GM21515 (cell line): ENCODE results near the gene SLC43A3.
A peak's percentile ranks its signal among the peaks of the same experiment; 100 is the strongest.

Source experiments
- ATAC-seq: cut with Tn5 transposase; IDR thresholded peaks from one replicate; pipeline ENCODE4 v1.9.1; 2021; ENCODE audit not compliant: unreplicated experiment

Gene SLC43A3

DNA sequence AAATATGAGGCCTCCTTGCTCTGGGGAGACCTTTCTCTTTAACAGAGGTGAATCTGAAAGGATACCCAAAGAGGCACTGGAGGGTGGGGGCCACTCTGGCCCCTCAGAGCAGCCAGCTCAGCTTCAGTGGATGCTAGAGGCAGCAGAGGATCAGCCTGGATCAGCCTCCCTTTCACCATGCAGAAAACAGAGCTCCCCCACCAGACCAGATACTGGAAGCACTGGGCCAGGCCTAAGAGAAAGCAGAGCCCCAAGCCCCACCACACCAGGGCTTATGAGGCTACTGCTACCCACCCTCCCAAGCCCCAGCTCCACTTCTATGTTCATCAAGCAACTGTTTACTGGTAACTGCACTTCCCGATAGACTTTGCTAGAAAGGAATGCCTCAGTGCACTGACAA lies 4.0 kb upstream of the SLC43A3 start:
- no peak for ATAC-seq

DNA sequence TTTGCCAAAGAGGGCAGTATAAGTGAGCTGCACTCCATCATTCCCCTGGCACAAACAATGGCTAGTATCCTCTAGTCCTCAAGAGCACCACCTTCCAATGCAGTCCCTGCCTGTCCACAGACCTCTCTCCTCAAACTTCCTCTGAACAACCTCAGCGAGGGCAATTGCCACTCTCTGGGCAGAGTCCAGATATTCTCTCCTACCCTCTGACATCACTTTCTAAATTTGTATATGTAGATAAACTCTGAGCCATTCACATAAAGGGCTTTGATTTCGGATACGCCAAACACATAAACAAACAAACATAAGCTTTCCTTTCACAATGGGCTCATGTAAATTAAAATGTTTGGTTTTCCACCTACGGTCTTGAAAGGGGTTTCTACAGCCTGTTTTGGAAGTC lies 3.0 kb upstream of the SLC43A3 start:
- no peak for ATAC-seq

DNA sequence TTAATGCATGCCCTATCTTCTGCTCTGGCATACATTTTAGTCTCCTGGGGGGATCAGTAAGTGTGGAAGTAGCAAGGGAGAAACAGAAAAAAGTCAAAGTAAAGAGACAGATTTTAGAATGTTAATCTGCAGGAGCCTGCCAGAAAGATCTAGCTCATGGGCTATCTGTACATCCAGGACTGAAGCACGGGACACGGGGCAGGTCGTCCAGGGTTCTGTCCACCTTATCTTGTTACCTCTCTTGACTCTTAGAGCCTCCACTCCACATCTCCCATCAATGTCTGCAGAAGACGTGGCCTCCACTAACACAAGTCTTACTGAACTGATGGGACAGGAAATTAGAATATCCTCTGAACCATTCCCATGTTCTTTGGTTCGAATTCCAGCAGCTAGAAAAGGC lies 1.7 kb upstream of the SLC43A3 start:
- ATAC-seq, result no peak

DNA sequence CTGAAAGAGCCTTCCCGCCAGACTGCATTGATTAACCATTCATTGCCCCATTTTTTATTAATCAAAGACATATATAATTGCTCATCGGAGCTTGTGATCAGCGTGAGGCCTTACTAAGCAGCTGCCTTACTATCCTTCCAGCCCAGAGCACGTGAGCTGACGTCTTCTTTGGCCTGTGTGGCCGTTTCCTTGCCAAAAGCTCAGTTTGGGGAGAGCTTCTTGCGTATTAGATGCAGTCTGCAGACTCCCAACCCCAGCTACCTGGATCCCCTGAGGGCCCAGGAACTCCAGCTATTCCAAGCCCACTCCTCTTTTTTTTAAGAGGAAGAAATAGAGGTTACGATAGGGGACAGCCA lies 784 bp upstream of the SLC43A3 start:
- no peak for ATAC-seq

DNA sequence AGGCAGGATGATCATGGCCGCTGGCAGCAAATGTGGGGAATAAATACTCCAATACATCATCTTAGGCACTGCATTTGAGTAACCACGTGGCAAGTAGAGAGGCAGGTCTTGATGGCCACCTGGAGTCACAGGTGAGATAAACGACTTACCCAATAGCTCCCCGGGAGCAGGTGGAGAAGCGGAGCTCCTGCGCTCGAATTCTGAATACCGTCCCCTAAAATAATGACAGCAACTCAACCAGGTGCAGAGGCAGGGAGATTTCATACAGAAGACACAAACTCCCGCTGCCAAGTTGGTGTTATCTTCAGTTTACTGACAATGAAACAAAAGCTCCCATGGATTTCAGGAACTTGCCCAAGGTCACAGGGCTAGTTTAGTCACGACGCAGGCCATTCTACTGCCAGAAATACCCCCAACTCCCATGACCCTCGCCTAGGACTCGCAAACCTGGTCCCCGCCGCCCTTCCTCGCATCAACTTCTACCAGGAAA lies 437 bp downstream of the SLC43A3 start:
- ATAC-seq, result no peak

DNA sequence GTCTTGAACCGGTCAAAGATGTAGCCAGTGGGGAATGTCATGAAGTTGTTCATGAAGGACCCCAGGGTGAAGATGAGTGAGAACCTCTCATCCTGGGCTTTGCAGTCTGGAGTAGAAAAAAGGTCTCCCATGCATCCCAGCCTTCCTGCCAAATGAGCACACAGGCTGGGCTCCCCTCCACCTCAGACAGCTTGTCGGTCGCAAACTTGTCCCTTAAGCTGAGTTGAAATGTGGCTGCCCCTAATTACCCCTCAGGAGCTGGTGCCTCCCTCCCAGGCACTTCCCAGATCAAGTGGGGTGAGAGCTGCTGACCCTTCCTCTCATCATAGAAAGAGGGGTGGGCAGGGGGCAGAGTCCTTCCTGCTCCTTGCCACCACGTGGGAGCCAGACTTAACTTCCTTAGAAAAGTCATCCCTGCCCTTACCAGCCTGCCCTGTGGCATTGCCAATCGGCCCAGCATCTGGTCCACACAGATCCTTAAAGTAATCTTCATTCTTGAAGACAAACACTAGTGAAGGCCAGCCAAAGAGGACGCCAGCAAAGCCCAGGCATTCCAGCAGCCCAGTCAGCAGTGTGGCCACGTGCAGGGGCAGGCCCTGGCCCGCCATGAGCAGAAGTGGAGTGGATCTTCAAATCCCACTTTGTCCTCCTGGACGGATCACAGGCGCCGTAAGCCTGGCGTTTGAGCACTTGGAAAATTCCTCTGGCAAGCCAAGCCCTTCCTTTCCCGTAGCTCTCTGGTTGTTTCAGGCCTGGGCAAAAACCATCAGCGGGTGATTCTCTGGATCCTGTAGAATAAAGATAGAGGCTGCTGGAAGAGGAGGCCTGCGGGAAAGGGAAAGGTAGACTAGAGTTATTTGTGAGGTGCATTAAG lies 1.1 kb downstream of the SLC43A3 start:
- ATAC-seq, result no peak

DNA sequence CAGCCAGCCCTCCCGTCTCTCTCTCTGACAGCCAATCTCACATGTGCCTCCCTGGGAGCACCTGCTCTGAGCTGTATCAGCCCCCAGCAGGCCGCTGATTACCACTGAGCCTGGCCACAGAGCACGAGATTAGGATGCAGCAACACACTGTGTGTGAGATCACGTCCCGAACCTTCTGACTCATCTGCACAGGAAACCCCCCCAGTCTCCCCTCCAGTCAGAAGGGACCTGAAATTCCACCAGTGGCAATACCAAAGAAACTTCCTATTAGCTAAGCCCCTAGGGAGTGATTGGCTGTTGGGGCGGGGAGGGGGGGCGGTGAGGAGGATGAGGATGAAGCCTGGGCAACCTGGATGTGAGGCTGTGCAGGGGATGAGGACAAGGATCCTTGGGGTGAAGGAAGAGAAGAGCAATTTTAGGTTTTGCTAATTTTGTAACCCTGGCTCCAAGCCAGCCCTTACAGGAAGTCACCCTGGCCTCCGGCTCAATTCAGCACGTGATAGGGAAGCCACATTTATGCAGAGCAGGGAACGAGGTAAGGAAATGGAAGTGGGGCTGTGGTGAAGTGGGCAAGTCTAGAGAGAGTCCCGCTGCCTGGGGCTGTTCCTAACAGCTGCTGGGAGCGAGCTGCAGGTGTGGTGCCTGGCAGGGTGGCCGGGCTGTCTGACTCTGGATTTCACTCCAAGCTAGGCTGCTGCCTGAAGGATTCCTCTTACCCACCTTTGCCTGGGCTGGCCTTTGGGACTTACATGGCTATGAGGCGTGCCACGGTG lies 1.9 kb downstream of the SLC43A3 start:
- ATAC-seq, result peak; percentile 83

DNA sequence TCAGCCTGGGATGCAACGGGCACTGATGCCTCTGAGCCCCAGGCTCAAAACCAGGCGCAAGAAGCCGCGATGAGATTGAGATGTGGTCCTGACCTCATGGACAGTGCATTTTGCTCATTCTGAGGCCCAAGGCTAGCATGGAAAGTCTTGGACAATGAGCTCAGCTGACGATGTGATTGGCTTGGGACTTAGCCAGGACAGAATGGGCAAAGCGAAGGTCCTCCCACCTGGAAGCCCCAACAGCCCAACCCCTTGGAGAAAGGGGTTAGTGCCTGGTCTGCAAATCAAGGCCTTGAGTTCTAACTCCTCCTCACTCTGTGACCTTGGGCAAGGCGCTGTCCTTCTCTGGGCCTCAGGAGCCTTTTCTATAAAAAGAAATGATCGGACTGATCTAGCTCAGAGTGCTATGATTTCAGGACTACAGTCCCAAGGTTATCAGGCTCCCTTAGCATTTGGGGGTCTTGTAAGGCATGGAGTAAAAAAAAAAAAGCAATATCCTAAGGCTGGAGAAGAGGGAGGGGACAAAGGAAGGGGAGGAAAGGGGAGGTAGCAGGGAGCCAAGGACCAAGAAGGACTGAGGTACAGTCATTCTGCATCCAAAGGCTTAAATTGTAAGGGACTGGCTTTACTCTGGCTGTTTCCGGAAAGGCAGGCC lies 2.7 kb downstream of the SLC43A3 start:
- ATAC-seq, result no peak

DNA sequence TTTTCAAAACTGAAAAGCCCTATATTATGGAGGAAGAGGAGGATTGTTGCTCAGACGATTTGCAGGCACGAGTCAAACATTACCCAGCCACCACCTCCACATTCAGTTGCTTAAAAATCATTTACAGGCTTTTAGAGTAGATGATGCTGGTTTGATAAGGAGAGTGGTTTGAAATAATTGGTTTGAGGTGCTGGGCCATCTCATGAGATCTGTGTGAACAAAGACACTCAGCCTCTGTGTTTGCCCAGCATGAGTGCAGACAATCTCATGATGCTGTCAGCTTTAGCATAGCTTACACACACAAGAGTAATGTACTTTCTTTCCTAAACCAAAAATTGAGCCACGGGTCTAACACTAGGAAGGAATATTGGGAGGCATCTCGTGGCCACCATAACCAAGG lies 4.3 kb downstream of the SLC43A3 start:
- no peak for ATAC-seq

DNA sequence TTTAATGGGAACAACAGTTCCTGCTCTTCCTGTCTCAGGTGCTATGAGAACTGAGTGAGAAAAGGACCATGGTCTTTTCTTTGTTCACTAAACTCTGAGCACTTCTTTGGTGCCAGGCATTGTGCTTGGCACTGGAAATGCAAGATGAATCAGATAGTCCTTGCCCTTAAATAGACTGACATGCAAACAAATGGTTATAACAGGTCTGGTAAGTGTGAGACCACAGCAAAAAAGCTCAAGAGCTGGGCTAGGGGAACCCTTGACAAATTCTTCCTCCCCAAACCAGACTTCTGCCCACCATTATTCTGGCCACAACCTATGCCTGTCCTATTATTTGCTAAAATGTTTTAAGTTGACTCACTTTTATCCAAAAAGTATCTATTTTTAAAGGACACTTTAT lies 5.1 kb downstream of the SLC43A3 start:
- ATAC-seq, result no peak

DNA sequence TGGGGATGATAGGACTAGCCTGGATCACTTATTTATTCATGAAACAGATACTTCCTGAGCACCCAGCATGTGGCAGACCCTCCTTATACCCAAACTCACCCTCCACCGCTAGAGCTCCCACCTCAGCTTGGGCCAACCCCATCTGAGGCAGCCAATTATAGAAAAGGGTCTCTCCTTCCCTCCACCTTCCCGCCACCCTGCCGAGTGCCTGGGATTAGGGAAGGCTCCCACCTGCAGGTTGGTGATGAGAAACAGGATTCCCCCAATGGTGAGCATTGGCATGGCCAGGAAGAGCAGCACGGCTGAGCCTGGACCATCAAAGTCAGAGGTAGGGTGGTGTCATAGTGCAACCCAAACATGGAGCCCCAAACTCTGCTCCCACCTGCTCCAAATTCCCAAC lies 5.9 kb downstream of the SLC43A3 start:
- ATAC-seq, result no peak

DNA sequence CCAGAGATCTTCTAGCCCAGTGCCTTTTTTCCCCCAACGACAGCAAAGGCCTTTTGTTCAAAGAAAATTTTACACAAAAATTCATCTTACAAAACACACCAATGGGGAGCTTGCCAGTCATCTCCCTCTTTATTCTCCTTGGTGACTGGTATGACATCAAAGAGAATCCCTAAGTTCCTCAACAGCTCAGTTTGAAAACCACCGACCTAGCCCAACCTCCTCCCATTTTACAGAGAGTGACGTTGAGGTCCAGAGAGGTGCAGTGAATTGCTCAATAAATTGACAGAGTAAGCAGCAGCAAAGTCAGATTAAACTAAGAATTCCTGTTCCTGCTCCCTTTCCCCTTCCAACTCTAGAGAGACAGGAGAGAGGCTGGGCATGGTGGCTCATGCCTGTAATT lies 7.8 kb downstream of the SLC43A3 start:
- no peak for ATAC-seq

DNA sequence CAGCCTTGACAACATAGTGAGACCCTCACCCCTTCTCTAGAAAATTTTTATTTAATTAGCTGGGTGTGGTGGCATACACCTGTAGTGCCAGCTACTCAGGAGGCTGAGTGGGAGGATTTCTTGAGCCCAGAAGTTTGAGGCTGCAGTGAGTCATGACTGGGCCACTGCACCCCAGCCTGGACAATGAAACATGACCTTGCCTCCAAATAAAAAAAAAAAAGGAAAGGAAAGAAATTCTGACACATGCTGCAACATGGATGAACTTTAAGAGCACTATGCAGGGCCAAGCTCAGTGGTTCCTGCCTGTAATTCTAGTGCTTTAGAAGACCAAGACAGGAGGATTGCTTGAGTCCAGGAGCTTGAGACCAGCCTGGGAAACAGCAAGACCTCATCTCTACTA lies 8.8 kb downstream of the SLC43A3 start:
- no peak for ATAC-seq

DNA sequence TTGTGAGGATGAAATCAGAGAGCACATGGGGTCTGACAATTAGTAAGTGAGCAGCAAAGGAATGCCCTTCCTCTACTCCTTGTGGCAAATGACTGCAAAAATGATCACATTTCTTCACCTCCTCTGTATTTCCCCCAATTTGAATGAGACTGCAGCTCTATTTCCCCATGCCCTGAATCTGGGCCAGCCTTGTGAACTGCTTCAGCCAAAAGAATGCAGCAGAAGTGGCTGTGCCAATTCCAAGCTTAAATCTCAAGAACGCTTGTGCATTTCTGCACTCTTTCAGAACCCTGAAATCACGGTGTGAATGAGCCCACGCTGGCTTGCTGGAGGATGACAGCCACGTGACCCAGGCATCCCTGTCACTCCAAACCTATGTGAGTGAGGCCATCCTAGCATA lies 9.9 kb downstream of the SLC43A3 start:
- no peak for ATAC-seq

DNA sequence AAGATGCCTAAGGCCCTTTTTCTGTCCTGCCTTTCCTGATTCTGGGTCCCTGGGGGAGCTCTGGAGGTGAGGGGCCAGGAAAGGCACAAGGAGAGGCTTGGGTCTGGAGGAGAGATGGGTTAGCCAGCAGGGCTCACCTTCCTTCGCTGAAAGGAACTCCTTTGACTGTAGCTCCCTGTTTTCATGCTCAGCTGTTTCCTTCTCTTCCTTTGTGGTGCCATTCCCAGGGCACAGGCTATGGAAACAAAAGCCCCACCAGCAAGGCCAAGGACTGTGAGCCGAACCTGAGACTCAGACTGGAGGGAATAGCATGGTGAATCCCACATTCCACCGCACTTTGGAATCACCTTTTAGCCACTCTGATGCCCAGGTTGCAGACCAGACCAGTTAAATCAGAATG lies 10.5 kb downstream of the SLC43A3 start:
- ATAC-seq, result no peak

DNA sequence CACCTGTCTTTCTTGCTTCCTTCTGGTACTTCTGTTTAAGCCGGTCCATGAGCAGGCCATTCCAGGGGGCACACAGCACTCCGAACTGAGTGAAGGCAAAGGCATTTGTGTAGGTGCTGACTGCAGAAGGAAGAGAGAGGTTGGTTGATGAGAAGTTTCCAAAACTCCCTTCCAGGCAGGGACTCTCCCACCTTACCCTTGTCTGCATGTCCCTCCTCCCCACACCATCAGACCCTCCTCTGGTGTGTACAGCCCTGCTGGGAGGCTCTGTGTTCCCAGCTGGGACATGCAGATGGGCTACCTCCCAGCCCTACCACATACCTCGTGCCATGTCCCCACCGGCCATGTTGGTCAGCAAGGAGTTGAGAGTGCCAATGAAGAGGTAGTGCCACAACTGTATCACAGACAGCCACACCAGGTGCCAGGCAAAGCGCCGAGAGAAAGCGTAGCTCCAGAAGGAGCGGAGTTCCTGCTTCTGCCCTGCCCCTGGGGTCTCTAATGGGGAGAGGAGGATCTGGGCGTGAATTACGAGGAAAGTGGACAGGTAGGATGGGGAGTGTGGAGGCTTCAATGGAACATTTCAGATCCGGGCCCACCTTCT lies 12.2 kb downstream of the SLC43A3 start:
- ATAC-seq, result no peak

DNA sequence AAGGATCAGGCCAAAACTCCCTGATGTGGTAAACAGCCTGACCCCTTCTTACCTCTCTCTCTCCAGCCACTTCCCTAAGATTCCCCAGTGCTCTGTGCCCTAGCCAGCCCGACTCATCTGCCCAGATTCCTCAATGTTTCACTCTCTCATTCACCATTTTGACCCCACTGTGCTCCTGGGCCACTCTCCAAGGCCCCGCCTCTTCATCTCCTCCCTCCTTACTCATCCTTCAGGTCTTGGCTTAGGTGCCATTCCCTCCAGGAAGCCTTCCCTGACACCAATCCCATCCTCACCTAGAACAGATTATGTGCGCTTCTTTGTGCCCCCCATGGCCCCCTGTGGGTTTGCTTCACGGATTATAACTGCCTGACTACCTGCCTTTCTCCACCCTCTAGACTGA lies 13.2 kb downstream of the SLC43A3 start:
- ATAC-seq, result no peak

DNA sequence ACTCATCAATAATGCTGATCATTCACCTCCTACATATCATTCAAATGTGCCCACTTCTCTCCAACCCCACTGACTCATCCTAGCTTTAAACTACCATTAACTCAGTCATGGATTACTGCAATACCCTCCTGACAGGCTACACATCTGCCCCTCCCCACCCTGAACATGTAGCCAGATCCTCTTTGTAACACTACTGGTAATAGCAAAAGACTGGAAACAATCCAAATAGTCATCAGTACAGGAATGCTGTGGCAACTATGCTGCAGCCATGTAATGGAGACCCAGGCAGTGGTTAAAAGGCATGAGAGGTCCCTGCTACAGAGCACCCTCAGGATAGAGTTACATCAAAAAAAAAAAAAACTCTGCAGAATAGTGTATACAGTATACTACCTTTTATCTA lies 16.6 kb downstream of the SLC43A3 start:
- no peak for ATAC-seq

DNA sequence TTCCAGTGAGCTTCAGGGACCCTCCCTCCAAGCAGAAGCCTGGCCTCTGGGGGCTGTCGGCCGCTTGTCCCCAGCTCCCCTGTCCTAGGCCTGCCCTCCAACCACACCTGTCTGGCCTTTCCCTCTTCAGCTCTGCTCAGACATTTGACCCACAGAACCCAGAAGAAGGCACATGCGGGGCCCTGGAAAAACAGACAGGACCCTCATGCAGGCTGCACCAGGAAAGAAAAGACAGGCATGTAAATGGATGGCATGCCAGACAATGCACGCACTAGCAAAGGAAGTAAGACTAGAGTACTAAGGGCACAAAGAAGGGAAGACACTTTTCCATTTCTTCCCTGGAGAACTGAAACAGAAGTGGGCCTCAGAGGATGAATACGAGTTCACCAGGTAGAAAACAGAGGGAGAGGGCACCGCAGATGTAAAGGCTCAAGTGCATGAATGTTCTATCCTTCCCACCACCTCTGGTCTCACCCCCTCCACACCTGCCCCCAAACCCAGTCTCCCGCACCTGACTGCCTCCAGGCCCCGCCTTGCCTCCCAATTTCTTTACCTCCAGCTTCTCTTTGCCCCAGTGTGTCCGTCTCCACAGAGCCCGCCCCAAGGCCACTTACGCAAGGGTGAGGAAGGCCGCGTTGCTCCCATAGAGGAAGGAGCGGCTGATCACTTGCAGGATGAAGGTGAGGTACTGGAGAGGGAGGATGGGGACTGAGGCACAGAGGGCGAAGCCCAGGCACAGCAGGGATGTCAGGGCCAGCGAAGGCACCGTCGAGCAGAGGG lies 17.4 kb downstream of the SLC43A3 start:
- no peak for ATAC-seq

DNA sequence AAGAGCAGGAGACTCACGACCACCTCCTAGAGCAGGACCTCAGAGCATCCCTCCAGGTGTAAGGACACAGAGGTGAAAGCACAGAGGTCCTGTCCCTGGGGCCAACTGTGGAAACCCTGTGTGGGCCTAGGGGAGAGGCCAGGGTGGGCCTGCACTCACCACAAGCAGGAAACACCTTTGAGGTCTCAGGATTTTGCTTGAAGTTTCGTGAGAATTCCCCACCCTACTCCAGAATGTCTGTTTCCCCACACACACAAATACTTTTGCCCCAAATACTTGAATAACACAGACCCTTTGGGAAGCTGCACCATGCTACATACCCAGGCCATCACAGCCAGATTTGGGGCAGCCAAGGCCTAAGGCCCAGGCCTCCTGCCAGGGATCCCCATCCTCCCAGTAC lies 18.1 kb downstream of the SLC43A3 start:
- no peak for ATAC-seq
